AG08396 (cell line): ENCODE results near the gene WDR27.
"Not testable (repeated sequence)": the region's sequence is repeated elsewhere in the genome, so short reads cannot be mapped to it uniquely, and the experiment has no call there.

Experiments
- DNase-seq: peaks from one replicate; pipeline ENCODE4 v3.0.0; 2012; ENCODE audit warnings: low spot score, mixed read lengths

WDR27 gene

GRCh38 chr6:169639653-169640278 lies 62.1 kb downstream of the WDR27 start:
- DNase-seq: no peak

- DNase-seq: no peak
These were observed 62.9 kb downstream of the WDR27 start for GRCh38 chr6:169638915-169639314.

GRCh38 chr6:169638388-169638787 lies 63.4 kb downstream of the WDR27 start:
- no peak for DNase-seq

GRCh38 chr6:169635345-169635744 lies 66.5 kb downstream of the WDR27 start:
- no peak for DNase-seq

- no peak for DNase-seq
These were observed 69.0 kb downstream of the WDR27 start for GRCh38 chr6:169632841-169633240.

- DNase-seq: no peak
These were observed 72.6 kb downstream of the WDR27 start for GRCh38 chr6:169629256-169629655.

GRCh38 chr6:169627736-169628607 lies 73.9 kb downstream of the WDR27 start:
- DNase-seq: no peak

- DNase-seq: no peak
These were observed 75.2 kb downstream of the WDR27 start for GRCh38 chr6:169626649-169627048.

GRCh38 chr6:169626169-169626568 lies 75.7 kb downstream of the WDR27 start:
- DNase-seq: no peak

- no peak for DNase-seq
These were observed 76.5 kb downstream of the WDR27 start for GRCh38 chr6:169625376-169625775.

GRCh38 chr6:169624785-169625184 lies 77.0 kb downstream of the WDR27 start:
- DNase-seq: no peak

GRCh38 chr6:169623975-169624374 lies 77.9 kb downstream of the WDR27 start:
- no peak for DNase-seq

- no peak for DNase-seq
These were observed 78.5 kb downstream of the WDR27 start for GRCh38 chr6:169623343-169623742.

- no peak for DNase-seq
These were observed 79.2 kb downstream of the WDR27 start for GRCh38 chr6:169622618-169623017.

- no peak for DNase-seq
These were observed 80.5 kb downstream of the WDR27 start for GRCh38 chr6:169621311-169621710.

- DNase-seq: no peak
These were observed 81.4 kb downstream of the WDR27 start for GRCh38 chr6:169620171-169621130.

- no peak for DNase-seq
These were observed 82.2 kb downstream of the WDR27 start for GRCh38 chr6:169619650-169620049.

GRCh38 chr6:169618526-169619490 lies 83.0 kb downstream of the WDR27 start:
- peak; percentile 57 for DNase-seq

GRCh38 chr6:169617562-169617961 lies 84.3 kb downstream of the WDR27 start:
- DNase-seq: no peak

GRCh38 chr6:169608609-169609008 lies 93.2 kb downstream of the WDR27 start:
- not testable (repeated sequence) for DNase-seq

- no peak for DNase-seq
These were observed 97.8 kb downstream of the WDR27 start for GRCh38 chr6:169604076-169604475.
